GM23338 (cell line): ENCODE measurements around the gene ALG9. TPM values are rescaled to one million over a fixed set of nuclear protein-coding genes. Genes with fewer than 3 reads are reported as not detected.

ENCODE experiments used
- ATAC-seq: fragments of 200-7000 bp; cut with Tn5 transposase; 3 replicates; pipeline ENCODE4 v1.9.1; 2020
- DNase-seq: peaks from one replicate; pipeline ENCODE4 v3.0.0-alpha.2; 2015; ENCODE audit warnings: low spot score
- H2AFZ ChIP-seq: fragments of 200-600 bp; sonication (generic); 2 replicates; pipeline ENCODE4 v1.8.0; 2016; ENCODE audit warnings: antibody characterized with exemption, mild to moderate bottlenecking, moderate library complexity
- H3F3A ChIP-seq: fragments of 200-600 bp; sonication (generic); replicated peaks from 2 replicates; pipeline ENCODE4 v1.8.0; 2017; ENCODE audit warnings: antibody characterized with exemption, mixed run types, low read depth
- H3K27ac ChIP-seq: fragments of 200-600 bp; sonication (generic); 2 replicates; pipeline ENCODE4 v1.6.1; 2016; ENCODE audit warnings: low read depth
- H3K27me3 ChIP-seq: fragments of 200-600 bp; sonication (generic); 2 replicates; pipeline ENCODE4 v1.8.0; 2016; ENCODE audit warnings: mild to moderate bottlenecking, mixed run types, moderate library complexity; ENCODE audit not compliant: insufficient read depth
- H3K36me3 ChIP-seq: fragments of 200-600 bp; sonication (generic); 2 replicates; pipeline ENCODE4 v1.8.0; 2016; ENCODE audit warnings: mild to moderate bottlenecking; ENCODE audit not compliant: insufficient read depth
- H3K4me1 ChIP-seq: fragments of 200-600 bp; sonication (generic); 2 replicates; pipeline ENCODE4 v1.8.0; 2016; ENCODE audit warnings: mild to moderate bottlenecking, moderate library complexity; ENCODE audit not compliant: insufficient read depth
- H3K4me2 ChIP-seq: fragments of 200-600 bp; sonication (generic); 2 replicates; pipeline ENCODE4 v1.7.1; 2017; ENCODE audit warnings: mixed run types
- H3K4me3 ChIP-seq: fragments of 200-600 bp; sonication (generic); 2 replicates; pipeline ENCODE4 v1.6.1; 2016; ENCODE audit warnings: mixed run types
- H3K79me2 ChIP-seq: fragments of 200-600 bp; sonication (generic); replicated peaks from 2 replicates; pipeline ENCODE4 v1.8.0; 2017; ENCODE audit warnings: mild to moderate bottlenecking; ENCODE audit not compliant: insufficient read depth
- H3K9me2 ChIP-seq: fragments of 200-600 bp; sonication (generic); 2 replicates; pipeline ENCODE4 v1.8.0; 2017; ENCODE audit not compliant: insufficient read depth
- H4K20me1 ChIP-seq: fragments of 200-600 bp; sonication (generic); replicated peaks from 2 replicates; pipeline ENCODE4 v1.8.0; 2017; ENCODE audit warnings: mild to moderate bottlenecking; ENCODE audit not compliant: insufficient read depth
- H3K27ac Mint-ChIP-seq: 2 replicates; pipeline ENCODE4 v1.8.0; 2020; ENCODE audit warnings: inconsistent platforms, mild to moderate bottlenecking, moderate library complexity, mixed read lengths
- H3K27me3 Mint-ChIP-seq: 3 replicates; pipeline ENCODE4 v1.8.0; 2022; ENCODE audit warnings: low read depth, mild to moderate bottlenecking, moderate library complexity, mixed read lengths, inconsistent platforms; ENCODE audit not compliant: insufficient read depth, poor library complexity
- H3K36me3 Mint-ChIP-seq: 3 replicates; pipeline ENCODE4 v1.8.0; 2021; ENCODE audit warnings: low read depth, mild to moderate bottlenecking, inconsistent platforms, moderate library complexity, mixed read lengths
- H3K4me1 Mint-ChIP-seq: 3 replicates; pipeline ENCODE4 v1.8.0; 2020; ENCODE audit warnings: mild to moderate bottlenecking, inconsistent platforms, mixed read lengths
- H3K4me3 Mint-ChIP-seq: 3 replicates; pipeline ENCODE4 v1.8.0; 2021; ENCODE audit warnings: moderate library complexity, mild to moderate bottlenecking, inconsistent platforms, mixed read lengths
- H3K9me3 Mint-ChIP-seq: 3 replicates; pipeline ENCODE4 v1.8.0; 2020; ENCODE audit warnings: moderate library complexity, mild to moderate bottlenecking, inconsistent platforms, mixed read lengths
- POLR2AphosphoS5 ChIP-seq: IDR thresholded peaks from 2 replicates; pipeline ENCODE4 v1.6.1; 2016; ENCODE audit warnings: antibody characterized with exemption, low read depth
- STAT1 ChIP-seq: IDR thresholded peaks from one replicate; pipeline ENCODE4 v1.6.1; 2016; ENCODE audit warnings: antibody characterized with exemption; ENCODE audit not compliant: unreplicated experiment
- ZNF114 ChIP-seq: fragments of 250-450 bp; sonication (Bioruptor Pico); IDR thresholded peaks from 2 replicates; pipeline ENCODE4 v1.5.0; 2020; ENCODE audit warnings: mild to moderate bottlenecking, moderate library complexity
- ZNF331 ChIP-seq: fragments of 250-450 bp; sonication (Bioruptor Pico); IDR thresholded peaks from 2 replicates; pipeline ENCODE4 v1.5.0; 2020; ENCODE audit warnings: low read depth, mild to moderate bottlenecking, moderate library complexity
- polyA plus RNA-seq: library from polyadenylated mRNA; unstranded; fragments of >200 nt; fragmentation: Nextera tagmentation; extraction: Ambion mirVana; gene quantifications from 2 replicates; pipeline ENCODE4 v1.2.1, GENCODE V29; 2016
- total RNA-seq: library from RNA; depleted of rRNA; stranded (reverse); fragments of >200 nt; shearing (Covaris generic); gene quantifications from 2 replicates; pipeline ENCODE4 v1.2.3, GENCODE V29; 2014
- TF ChIP-seq, protein P1 (sequence below): fragments of 250-450 bp; sonication (Bioruptor Pico); IDR thresholded peaks from 2 replicates; pipeline ENCODE4 v1.5.0; 2020; ENCODE audit warnings: mild to moderate bottlenecking, moderate library complexity
- TF ChIP-seq, protein P2 (sequence below), 2 experiments: fragments of 200-600 bp in 1 of 2; sonication (generic) in 1 of 2; conservative IDR thresholded peaks; 2 replicates each; pipeline versions ENCODE4 v1.5.1 to v1.6.1; 2016 to 2017; ENCODE audit warnings: antibody characterized with exemption in 2 of 2, low read depth in 2 of 2, mild to moderate bottlenecking in 2 of 2, moderate library complexity in 1 of 2
- TF ChIP-seq, protein P3 (sequence below): IDR thresholded peaks from 2 replicates; pipeline ENCODE4 v1.6.1; 2016; ENCODE audit warnings: antibody characterized with exemption

Gene ALG9
- total and polyA plus RNA-seq, 2 experiments from 2014 or later, result 25.4 to 31.1 TPM

DNA sequence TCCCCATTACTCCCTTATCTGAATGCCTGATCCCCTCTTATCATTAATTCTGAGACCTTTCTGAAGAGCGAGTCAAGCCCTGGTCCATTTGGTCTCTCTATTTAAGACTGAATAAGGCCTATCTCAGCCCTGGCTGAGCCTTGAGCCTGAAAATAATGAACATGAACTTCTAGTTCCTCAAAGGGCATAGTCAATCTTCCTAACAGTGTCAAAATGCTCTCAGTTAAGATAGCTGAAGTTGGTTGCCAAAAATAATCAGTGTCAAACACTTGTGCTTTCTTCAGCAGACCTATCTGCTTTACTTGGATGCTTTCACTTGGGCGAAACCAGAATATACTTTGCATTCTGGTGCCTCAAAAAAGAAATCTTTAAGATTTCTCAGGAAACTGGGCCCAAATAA is 62.5 kb downstream of the ALG9 start (continued):
- TF ChIP-seq, protein P1, sequence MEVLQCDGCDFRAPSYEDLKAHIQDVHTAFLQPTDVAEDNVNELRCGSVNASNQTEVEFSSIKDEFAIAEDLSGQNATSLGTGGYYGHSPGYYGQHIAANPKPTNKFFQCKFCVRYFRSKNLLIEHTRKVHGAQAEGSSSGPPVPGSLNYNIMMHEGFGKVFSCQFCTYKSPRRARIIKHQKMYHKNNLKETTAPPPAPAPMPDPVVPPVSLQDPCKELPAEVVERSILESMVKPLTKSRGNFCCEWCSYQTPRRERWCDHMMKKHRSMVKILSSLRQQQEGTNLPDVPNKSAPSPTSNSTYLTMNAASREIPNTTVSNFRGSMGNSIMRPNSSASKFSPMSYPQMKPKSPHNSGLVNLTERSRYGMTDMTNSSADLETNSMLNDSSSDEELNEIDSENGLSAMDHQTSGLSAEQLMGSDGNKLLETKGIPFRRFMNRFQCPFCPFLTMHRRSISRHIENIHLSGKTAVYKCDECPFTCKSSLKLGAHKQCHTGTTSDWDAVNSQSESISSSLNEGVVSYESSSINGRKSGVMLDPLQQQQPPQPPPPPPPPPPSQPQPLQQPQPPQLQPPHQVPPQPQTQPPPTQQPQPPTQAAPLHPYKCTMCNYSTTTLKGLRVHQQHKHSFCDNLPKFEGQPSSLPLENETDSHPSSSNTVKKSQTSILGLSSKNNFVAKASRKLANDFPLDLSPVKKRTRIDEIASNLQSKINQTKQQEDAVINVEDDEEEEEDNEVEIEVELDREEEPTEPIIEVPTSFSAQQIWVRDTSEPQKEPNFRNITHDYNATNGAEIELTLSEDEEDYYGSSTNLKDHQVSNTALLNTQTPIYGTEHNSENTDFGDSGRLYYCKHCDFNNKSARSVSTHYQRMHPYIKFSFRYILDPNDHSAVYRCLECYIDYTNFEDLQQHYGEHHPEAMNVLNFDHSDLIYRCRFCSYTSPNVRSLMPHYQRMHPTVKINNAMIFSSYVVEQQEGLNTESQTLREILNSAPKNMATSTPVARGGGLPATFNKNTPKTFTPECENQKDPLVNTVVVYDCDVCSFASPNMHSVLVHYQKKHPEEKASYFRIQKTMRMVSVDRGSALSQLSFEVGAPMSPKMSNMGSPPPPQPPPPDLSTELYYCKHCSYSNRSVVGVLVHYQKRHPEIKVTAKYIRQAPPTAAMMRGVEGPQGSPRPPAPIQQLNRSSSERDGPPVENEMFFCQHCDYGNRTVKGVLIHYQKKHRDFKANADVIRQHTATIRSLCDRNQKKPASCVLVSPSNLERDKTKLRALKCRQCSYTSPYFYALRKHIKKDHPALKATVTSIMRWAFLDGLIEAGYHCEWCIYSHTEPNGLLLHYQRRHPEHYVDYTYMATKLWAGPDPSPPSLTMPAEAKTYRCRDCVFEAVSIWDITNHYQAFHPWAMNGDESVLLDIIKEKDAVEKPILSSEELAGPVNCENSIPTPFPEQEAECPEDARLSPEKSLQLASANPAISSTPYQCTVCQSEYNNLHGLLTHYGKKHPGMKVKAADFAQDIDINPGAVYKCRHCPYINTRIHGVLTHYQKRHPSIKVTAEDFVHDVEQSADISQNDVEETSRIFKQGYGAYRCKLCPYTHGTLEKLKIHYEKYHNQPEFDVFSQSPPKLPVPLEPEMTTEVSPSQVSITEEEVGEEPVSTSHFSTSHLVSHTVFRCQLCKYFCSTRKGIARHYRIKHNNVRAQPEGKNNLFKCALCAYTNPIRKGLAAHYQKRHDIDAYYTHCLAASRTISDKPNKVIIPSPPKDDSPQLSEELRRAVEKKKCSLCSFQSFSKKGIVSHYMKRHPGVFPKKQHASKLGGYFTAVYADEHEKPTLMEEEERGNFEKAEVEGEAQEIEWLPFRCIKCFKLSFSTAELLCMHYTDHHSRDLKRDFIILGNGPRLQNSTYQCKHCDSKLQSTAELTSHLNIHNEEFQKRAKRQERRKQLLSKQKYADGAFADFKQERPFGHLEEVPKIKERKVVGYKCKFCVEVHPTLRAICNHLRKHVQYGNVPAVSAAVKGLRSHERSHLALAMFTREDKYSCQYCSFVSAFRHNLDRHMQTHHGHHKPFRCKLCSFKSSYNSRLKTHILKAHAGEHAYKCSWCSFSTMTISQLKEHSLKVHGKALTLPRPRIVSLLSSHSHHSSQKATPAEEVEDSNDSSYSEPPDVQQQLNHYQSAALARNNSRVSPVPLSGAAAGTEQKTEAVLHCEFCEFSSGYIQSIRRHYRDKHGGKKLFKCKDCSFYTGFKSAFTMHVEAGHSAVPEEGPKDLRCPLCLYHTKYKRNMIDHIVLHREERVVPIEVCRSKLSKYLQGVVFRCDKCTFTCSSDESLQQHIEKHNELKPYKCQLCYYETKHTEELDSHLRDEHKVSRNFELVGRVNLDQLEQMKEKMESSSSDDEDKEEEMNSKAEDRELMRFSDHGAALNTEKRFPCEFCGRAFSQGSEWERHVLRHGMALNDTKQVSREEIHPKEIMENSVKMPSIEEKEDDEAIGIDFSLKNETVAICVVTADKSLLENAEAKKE, result no peak
- TF ChIP-seq ZNF331 (no peak), ZNF114 (CRISPR knock-in tag) (no peak), STAT1 (no peak)
- TF ChIP-seq, protein P2, sequence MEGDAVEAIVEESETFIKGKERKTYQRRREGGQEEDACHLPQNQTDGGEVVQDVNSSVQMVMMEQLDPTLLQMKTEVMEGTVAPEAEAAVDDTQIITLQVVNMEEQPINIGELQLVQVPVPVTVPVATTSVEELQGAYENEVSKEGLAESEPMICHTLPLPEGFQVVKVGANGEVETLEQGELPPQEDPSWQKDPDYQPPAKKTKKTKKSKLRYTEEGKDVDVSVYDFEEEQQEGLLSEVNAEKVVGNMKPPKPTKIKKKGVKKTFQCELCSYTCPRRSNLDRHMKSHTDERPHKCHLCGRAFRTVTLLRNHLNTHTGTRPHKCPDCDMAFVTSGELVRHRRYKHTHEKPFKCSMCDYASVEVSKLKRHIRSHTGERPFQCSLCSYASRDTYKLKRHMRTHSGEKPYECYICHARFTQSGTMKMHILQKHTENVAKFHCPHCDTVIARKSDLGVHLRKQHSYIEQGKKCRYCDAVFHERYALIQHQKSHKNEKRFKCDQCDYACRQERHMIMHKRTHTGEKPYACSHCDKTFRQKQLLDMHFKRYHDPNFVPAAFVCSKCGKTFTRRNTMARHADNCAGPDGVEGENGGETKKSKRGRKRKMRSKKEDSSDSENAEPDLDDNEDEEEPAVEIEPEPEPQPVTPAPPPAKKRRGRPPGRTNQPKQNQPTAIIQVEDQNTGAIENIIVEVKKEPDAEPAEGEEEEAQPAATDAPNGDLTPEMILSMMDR (conservative IDR thresholded peaks at IDR 0.05; ENCODE audit: low read depth in 2 of 2), result no peak

DNA sequence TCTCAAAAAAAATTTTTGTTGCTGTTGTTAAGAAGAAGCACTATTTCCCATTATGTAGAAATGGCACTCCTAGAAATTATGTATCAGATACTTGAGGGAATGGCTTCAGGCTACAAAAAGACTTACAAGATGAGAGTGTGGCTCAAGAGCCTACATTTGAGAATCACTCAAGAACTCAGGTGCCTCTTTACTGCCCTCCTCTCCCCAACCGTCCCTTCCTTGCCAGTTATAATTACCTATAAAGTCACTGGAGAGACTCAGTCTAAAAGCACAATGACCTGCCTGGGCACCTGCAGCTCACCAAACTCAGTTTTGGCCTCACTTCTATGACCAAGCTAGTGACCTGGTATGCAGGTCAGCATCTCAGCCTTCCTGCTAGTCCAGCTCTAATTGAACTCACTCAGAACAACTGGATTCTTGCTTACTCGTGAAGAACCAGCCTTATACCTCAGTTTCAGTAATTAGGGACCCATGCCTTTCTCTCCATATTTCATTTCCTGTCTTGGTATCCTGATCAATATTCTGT is 63.3 kb downstream of the ALG9 start:
- H3K4me1 ChIP-seq, result peaks cover 6% of the 10 kb centered on the region; the same call in 1 of the 2 replicates
- Mint-ChIP-seq H3K9me3 (no peaks in the 10 kb centered on the region), H3K4me1 (peaks cover 6% of the 10 kb centered on the region), H3K36me3 (no peaks in the 10 kb centered on the region; the same call in 1 of the 3 replicates), H3K27ac (no peak overlapping the region), H3K4me3 (no peak overlapping the region), H3K27me3 (peaks cover 4% of the 10 kb centered on the region)
- H3K4me3 ChIP-seq, result no peak overlapping the region
- no peak overlapping the region for H2AFZ ChIP-seq
- no peaks in the 10 kb centered on the region for H3K27me3 ChIP-seq
- no peak for DNase-seq
- no peaks in the 10 kb centered on the region for H3K36me3 ChIP-seq
- no peaks in the 10 kb centered on the region for H4K20me1 ChIP-seq
- no peak overlapping the region for H3K27ac ChIP-seq
- ATAC-seq, result no peak
- no peak overlapping the region for H3K4me2 ChIP-seq
- H3F3A ChIP-seq, result no peaks in the 10 kb centered on the region
- no peaks in the 10 kb centered on the region for H3K9me2 ChIP-seq
- no peaks in the 10 kb centered on the region for H3K79me2 ChIP-seq
- TF ChIP-seq, protein P3, sequence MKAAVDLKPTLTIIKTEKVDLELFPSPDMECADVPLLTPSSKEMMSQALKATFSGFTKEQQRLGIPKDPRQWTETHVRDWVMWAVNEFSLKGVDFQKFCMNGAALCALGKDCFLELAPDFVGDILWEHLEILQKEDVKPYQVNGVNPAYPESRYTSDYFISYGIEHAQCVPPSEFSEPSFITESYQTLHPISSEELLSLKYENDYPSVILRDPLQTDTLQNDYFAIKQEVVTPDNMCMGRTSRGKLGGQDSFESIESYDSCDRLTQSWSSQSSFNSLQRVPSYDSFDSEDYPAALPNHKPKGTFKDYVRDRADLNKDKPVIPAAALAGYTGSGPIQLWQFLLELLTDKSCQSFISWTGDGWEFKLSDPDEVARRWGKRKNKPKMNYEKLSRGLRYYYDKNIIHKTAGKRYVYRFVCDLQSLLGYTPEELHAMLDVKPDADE, result no peak
- TF ChIP-seq ZNF331 (no peak), POLR2AphosphoS5 (no peak)
- TF ChIP-seq, protein P2 (conservative IDR thresholded peaks at IDR 0.05; ENCODE audit: low read depth in 2 of 2), result no peak
